Measurements from ENCODE around the gene IL37.
"Not testable (repeated sequence)": the region's sequence is repeated elsewhere in the genome, so short reads cannot be mapped to it uniquely, and the experiment has no call there.

Gene IL37

DNA sequence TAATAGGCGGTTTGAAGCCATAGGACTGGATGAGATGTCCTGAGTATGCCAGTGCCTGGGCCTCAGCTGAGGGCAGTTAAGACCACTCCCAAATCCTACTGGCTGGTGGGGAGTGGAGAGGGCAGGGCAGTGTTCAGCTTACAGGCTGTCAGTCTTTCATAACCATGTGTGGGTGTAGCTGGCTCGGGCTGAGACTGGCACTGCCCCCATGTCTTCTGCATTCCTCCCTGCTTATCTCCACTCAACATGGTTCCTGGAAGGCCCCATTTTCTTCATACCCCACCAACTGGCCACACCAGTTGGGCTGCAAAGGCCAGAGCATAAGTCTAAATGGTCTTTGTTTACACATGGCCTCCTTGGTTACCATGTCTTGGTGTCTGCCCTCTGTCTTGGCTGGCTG, 17.2 kb upstream of the IL37 start:
- TF ChIP-seq, protein P1, sequence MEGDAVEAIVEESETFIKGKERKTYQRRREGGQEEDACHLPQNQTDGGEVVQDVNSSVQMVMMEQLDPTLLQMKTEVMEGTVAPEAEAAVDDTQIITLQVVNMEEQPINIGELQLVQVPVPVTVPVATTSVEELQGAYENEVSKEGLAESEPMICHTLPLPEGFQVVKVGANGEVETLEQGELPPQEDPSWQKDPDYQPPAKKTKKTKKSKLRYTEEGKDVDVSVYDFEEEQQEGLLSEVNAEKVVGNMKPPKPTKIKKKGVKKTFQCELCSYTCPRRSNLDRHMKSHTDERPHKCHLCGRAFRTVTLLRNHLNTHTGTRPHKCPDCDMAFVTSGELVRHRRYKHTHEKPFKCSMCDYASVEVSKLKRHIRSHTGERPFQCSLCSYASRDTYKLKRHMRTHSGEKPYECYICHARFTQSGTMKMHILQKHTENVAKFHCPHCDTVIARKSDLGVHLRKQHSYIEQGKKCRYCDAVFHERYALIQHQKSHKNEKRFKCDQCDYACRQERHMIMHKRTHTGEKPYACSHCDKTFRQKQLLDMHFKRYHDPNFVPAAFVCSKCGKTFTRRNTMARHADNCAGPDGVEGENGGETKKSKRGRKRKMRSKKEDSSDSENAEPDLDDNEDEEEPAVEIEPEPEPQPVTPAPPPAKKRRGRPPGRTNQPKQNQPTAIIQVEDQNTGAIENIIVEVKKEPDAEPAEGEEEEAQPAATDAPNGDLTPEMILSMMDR (IDR thresholded peaks at IDR 0.05; ENCODE audit: low read length) = no peak
- TF ChIP-seq EZH2 (IDR thresholded peaks at IDR 0.05; ENCODE audit: borderline replicate concordance, low read length) = no peak
- Histone ChIP-seq H2AFZ (ENCODE audit: low read length) (no peak overlapping the region), H3K79me2 (ENCODE audit: insufficient read depth, low read length) (no peaks in the 10 kb centered on the region), H3F3A (ENCODE audit: insufficient read depth, low read length) (no peaks in the 10 kb centered on the region), H3K9ac (ENCODE audit: low read length) (no peak overlapping the region), H4K20me1 (ENCODE audit: insufficient read depth, low read length) (no peaks in the 10 kb centered on the region), H3K27me3 (ENCODE audit: insufficient read depth, low read length) (no peaks in the 10 kb centered on the region), H3K4me2 (ENCODE audit: low read length) (no peak overlapping the region), H3K9me2 (ENCODE audit: low read depth, low read length) (no peaks in the 10 kb centered on the region), H3K4me3 (ENCODE audit: low read depth, low read length, poor library complexity, severe bottlenecking) (no peak overlapping the region), H3K9me3 (ENCODE audit: low read length) (no peaks in the 10 kb centered on the region), H3K27ac (ENCODE audit: low read depth, low read length, poor library complexity, severe bottlenecking) (no peak overlapping the region), H3K4me1 (ENCODE audit: insufficient read depth, low read length, severe bottlenecking) (no peaks in the 10 kb centered on the region), H3K36me3 (ENCODE audit: insufficient read depth, low read length) (no peaks in the 10 kb centered on the region)

DNA sequence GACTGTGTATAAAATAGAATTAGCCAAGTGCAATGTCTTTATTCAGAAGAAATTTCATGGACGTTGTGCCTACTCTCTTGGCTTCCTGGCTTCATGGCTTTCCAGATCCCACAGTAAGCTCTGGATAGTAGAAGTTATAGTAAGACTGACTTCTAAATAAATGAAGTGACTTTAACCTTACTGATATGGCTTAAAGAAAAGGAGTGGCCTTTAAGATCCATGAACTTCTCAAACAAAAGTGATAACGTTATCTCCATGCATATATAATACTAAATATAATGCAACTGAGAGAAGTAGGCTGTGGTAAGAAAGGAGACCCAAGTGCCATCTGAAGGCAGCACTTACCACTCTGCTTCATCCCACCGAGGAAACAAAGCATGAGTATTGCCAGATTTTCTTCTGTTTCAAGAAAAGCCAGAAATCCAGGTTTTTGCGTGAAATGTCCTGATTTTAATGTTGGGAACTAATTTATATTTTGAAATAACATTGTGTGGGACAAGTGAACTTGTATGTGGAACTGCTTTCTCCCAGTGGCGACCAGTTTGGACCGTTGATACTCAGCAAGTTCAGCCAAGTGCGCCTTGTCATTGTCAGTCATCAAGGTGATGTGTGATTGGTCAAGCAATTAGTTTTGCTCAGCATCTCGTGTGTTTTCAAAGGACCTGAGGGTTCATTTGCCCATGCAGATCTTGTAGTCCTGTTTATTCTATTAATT, 13.9 kb upstream of the IL37 start:
- Histone ChIP-seq H3K4me2 (ENCODE audit: low read length) (no peak overlapping the region), H3K9me3 (ENCODE audit: low read length) (no peaks in the 10 kb centered on the region), H3K27me3 (ENCODE audit: insufficient read depth, low read length) (no peaks in the 10 kb centered on the region), H3K27ac (ENCODE audit: low read depth, low read length, poor library complexity, severe bottlenecking) (no peak overlapping the region), H3K79me2 (ENCODE audit: insufficient read depth, low read length) (no peaks in the 10 kb centered on the region), H4K20me1 (ENCODE audit: insufficient read depth, low read length) (no peaks in the 10 kb centered on the region), H3K4me1 (ENCODE audit: insufficient read depth, low read length, severe bottlenecking) (no peaks in the 10 kb centered on the region), H2AFZ (ENCODE audit: low read length) (no peak overlapping the region), H3K9me2 (ENCODE audit: low read depth, low read length) (no peaks in the 10 kb centered on the region), H3K36me3 (ENCODE audit: insufficient read depth, low read length) (no peaks in the 10 kb centered on the region), H3K4me3 (ENCODE audit: low read depth, low read length, poor library complexity, severe bottlenecking) (no peak overlapping the region), H3K9ac (ENCODE audit: low read length) (no peak overlapping the region), H3F3A (ENCODE audit: insufficient read depth, low read length) (no peaks in the 10 kb centered on the region)
- TF ChIP-seq EZH2 (IDR thresholded peaks at IDR 0.05; ENCODE audit: borderline replicate concordance, low read length) = no peak
- TF ChIP-seq, protein P1 (IDR thresholded peaks at IDR 0.05; ENCODE audit: low read length) = no peak

DNA sequence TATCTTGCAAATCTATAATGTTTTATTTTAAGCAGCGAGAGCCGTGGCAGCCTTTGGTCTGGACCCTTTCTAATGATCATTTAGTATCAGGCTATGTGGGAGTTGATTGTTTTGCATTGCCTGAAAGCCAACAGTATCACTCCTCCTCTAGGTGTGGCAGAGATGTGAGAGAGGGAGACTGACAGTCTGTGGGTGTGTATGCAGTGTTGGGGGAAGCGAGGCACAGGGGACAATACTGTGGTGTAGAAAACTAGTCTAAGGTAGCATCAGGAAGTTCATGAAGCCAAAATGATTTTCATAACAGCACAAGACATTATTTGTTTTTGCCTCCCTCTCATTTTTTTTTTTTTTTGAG, 13.4 kb upstream of the IL37 start:
- no peak overlapping the region for H3K9ac ChIP-seq (ENCODE audit: low read length)
- no peak for TF ChIP-seq EZH2 (IDR thresholded peaks at IDR 0.05; ENCODE audit: borderline replicate concordance, low read length)
- TF ChIP-seq, protein P1 (IDR thresholded peaks at IDR 0.05; ENCODE audit: low read length) = no peak
- no peaks in the 10 kb centered on the region for H3F3A ChIP-seq (ENCODE audit: insufficient read depth, low read length)
- H3K36me3 ChIP-seq (ENCODE audit: insufficient read depth, low read length) = no peaks in the 10 kb centered on the region
- H3K27ac ChIP-seq (ENCODE audit: low read depth, low read length, poor library complexity, severe bottlenecking) = no peak overlapping the region
- no peak overlapping the region for H3K4me2 ChIP-seq (ENCODE audit: low read length)
- no peak overlapping the region for H2AFZ ChIP-seq (ENCODE audit: low read length)
- H3K9me2 ChIP-seq (ENCODE audit: low read depth, low read length) = no peaks in the 10 kb centered on the region
- H4K20me1 ChIP-seq (ENCODE audit: insufficient read depth, low read length) = no peaks in the 10 kb centered on the region
- H3K4me1 ChIP-seq (ENCODE audit: insufficient read depth, low read length, severe bottlenecking) = no peaks in the 10 kb centered on the region
- H3K9me3 ChIP-seq (ENCODE audit: low read length) = no peaks in the 10 kb centered on the region
- H3K79me2 ChIP-seq (ENCODE audit: insufficient read depth, low read length) = no peaks in the 10 kb centered on the region
- H3K4me3 ChIP-seq (ENCODE audit: low read depth, low read length, poor library complexity, severe bottlenecking) = no peak overlapping the region
- H3K27me3 ChIP-seq (ENCODE audit: insufficient read depth, low read length) = no peaks in the 10 kb centered on the region

DNA sequence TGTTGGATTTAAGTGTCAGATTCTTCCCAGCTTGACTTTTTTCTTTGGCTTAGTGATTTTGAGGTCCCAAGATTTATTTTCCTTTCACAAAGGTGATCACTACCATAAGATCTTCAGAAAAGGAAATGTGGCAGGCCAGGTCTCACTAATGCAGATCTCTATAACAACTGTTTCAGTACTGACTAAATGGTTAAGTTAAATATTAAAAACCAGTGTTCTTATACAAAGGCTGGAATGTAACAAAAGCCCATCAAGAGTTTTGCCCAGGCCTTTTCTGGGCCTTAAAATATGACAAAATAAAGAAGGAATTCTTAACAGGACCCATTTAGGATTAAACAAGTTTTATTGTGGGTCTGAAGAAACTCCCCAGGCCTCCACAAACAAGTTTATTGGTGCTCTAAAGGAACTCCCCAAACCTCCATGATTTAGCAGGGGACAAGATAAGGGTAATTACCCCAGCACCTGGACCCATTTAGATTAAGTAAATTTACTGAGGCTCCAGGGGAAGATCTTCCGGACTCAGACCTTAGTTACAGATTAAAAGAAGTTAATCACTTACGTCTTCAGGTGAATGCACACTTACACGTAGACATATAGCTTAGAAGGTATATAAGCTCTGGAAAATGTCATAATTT, 9.4 kb upstream of the IL37 start:
- not testable (repeated sequence) for H3F3A ChIP-seq (ENCODE audit: insufficient read depth, low read length); H3K9me3 ChIP-seq (ENCODE audit: low read length); H2AFZ ChIP-seq (ENCODE audit: low read length); H3K27me3 ChIP-seq (ENCODE audit: insufficient read depth, low read length); H3K9ac ChIP-seq (ENCODE audit: low read length); H3K36me3 ChIP-seq (ENCODE audit: insufficient read depth, low read length); H3K4me2 ChIP-seq (ENCODE audit: low read length); H4K20me1 ChIP-seq (ENCODE audit: insufficient read depth, low read length); H3K4me3 ChIP-seq (ENCODE audit: low read depth, low read length, poor library complexity, severe bottlenecking); H3K9me2 ChIP-seq (ENCODE audit: low read depth, low read length); H3K4me1 ChIP-seq (ENCODE audit: insufficient read depth, low read length, severe bottlenecking); H3K27ac ChIP-seq (ENCODE audit: low read depth, low read length, poor library complexity, severe bottlenecking); H3K79me2 ChIP-seq (ENCODE audit: insufficient read depth, low read length)

Data from OCI-LY1 (cell line).